Daoy (cell line): Measurements from ENCODE around the gene ALG8. TPM values are rescaled to one million over a fixed set of nuclear protein-coding genes. Genes with fewer than 3 reads are reported as not detected.
"Not testable (repeated sequence)": the region's sequence is repeated elsewhere in the genome, so short reads cannot be mapped to it uniquely, and the experiment has no call there.

Experiments used
- DNase-seq: peaks from one replicate; pipeline ENCODE4 v3.0.0-alpha.2; 2015; ENCODE audit warnings: low read depth
- total RNA-seq: library from RNA; depleted of rRNA; stranded (reverse); fragments of >200 nt; shearing (Covaris generic); gene quantifications from 2 replicates; pipeline ENCODE4 v1.2.3, GENCODE V29; 2014; rRNA removed

The ALG8 gene
- 57.9 and 87.4 TPM in 2 replicates for total RNA-seq

DNA sequence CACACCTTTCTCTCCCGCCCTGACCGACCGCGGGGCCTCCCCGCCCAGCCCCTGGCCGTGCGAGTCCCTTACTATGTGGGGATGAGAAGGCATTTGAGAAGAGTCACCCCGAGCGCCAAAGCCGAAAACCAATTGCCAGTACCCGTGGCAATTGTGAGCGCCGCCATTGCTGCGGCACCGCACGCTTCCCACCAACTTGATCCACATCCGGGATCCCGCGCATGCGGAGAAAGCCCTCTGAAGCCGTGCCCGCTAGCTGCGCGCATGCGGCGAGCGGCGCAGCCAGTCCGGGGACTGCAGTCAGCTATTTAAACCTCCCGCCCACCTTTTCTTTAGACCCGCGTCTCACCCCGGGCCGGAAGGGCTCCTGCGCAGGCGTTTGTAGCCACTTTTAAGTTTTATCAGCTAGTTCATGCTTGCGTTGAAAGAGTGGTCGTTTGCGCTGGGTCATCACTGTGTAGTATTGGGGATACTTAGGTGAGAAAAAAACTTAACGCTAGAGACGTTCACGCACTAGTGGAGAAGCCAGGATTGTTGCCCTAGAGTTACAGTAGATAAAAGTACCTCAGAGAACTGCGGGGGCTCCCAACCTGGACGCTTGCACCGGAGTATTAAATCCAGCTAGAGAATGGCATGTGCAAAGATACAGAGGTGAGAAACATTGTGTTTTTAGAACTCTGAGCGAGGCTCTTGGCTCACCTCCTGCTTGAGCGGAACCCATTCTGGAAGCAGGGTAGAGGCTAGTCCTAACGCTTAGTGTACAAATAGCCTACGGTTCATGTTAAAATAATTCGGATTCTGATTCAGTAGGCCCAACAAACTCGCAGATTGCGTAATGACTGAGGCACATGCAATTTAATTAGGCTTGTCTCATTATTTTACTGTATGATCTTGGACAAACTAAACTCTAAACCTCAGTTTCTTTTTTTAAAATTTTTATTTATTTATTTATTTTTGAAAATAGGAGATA, at the start of gene ALG8:
ALG8 (minus strand) TSS at position 205 of the 970 bp plus-strand sequence; CDS start at position 167, 38 bp downstream.
- peak; percentile 97 for DNase-seq

DNA sequence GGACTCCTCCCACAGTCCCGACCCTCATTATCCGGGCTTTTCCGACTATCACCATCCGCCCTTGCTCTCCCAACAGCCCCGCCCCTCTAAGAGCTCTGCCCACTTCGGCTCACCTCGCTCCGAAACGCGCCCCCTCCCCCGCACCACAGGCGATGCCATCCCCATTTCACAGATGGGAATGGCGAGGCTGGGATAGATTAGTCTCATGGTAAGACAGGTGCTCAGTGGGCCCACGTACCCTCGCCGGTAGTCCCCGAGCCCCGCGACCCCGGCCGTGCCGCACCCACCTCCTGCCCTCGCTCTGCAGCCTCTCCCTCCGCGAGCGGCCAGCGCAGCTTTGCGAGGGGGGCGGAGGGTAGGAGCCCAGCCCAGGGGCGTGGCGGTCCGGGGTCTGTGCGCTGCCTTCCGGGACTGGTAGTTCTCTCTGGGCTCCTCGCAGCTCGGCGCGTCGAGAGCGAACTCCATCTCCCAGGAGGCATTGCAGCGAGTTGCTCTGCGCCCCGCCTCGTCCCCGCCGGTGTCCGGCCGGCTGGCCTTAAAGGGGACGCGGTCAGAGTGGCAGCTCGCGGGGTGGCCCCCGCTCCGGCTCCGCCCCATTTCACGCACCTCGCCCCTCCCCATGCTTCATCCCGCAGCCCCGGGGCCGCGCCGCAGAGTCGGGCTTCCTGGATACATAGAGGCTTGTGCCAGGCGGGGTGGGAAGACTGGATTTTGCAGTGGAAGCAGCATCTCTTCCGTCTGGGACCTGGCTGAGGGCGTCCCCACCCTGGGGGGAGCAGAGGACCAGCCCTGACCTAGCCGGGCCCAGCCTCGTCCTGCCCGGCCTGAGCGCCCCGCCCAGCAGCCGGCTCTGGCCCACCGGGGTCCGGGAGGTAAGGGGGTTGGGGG, 49.1 kb upstream of the ALG8 start, which contains the start of the genes KCTD21 and USP35:
KCTD21 (minus strand) TSS at position 341 of the 888 bp plus-strand sequence. CDS start 14,072 bp downstream, outside the sequence.
USP35 (plus strand) TSS at position 634 of the 888 bp plus-strand sequence. CDS start 7,327 bp downstream, outside the sequence.
- peak; percentile 98 for DNase-seq

DNA sequence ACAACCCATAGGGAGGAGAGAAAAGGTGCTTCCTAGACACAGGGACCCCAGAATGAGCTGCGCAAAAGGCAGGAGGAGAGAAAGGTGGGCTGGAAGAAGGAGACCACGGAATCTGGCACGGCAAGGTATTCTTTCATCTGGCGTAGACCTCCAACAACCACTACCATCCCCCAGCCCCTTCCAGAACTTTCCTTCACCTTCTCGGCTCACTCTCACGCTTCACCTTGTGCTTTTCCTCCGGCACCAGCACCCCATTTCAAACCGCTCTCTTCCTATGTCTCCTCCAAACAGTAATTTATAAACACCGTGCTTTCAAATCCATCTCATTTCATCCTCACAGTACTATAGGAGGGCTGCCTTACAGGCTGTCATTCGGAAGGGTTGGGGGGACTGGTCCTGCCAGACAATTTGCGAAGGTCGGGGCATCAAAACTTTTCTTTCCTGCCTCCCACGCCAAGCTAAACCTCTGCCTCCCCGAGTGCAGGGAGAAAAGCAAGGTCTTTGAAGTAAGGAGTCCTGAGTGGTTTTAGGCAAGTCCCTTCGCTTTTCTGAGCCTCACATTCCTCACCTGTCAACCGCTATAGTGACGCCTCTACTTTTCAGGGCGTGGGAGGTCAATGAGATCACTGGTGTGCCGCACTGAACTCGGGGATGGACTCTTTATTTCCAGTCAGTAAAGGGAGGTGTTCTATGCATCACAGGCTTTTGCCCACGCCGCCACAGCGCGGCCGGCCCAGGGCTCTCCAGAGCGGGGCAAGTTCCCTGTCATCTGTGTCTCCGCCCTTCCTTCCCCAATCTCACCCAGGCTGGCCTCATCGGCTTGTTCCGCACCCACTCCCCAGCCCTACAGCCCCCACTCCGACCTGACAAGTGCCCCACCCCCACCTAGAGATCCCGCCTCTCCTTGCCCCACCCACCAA, 48.2 kb upstream of the ALG8 start:
- DNase-seq: no peak

DNA sequence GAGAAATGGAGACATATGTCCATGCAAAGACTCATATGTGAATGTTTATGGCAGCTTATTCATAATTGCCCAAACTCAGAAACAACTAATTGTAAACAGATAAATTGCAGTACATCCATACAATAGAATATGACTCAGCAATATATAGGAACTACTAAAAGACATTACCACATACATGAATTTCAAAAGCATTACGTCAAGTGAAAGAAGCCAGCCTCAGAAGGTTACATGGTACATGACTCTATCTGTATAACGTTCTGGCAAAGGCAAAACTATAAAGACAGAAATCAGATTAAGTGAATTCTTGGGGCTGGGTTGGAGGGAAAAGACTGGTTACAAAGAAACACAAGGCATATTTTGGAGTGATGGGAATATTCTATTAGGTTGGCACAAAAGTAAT, 41.8 kb upstream of the ALG8 start:
- no peak for DNase-seq

DNA sequence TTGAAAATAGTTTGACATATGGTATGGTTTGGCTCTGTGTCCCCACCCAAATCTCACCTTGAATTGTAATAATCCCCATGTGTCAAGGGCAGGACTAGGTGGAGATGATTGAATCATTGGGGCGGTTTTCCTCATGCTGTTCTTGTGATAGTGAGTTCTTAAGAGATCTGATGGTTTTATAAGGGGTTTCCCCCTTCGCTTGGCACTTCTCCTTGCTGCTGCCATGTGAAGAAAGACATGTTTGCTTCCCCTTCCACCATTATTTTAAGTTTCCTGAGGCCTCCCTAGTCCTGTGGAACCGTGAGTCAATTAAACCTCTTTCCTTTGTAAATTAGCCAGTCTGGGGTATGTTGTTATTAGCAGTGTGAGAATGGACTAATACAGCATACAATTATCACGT, 41.3 kb upstream of the ALG8 start:
- DNase-seq: no peak

DNA sequence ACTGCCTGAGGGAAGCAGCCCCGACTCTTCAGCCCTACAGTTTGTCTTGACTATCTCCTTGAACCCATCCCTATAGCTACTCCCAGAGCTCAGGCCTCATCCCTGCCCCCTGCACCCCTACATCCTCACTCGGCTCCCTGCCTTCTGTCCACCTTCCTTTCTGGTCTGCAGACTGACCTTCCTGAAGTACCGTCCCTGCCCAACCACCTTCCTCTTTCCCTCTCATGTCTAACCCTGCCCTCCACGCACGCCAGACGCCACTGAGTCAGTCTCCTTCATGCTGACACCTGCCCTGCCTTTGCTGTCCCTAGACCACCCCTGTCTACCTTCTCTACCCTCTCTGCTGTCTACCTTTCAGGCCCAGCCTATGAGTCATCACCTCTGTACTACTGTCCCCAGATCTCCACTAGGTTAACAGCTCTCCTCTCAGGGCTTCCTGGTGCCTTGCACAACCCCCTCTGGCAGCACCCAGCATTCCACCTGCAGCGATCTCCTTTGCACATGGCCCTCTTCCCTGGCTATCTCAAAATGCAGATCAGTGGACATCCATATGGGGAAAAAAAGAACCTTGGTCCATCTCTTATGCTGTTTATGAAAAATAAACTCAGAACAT, 40.1 kb upstream of the ALG8 start:
- no peak for DNase-seq

DNA sequence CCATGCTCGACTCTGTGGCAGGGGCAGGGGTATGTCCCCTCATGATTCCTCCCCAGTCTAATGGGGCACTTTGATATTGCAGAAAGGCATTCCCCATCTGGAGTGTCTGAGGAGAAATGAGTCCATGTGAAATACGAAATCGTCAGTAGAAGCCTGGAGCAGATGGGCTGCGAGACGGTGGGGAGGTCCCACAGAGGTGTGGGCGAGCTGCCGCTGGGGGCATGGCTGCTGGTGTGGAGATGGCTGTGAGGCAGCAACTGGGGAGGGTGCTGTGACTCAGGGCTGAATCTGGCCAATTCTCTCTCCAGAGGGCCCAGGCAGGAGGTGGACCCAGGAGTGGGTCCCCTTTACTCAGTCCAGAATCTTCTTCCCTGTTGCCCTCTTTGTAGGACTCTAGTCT, 37.8 kb upstream of the ALG8 start:
- no peak for DNase-seq

DNA sequence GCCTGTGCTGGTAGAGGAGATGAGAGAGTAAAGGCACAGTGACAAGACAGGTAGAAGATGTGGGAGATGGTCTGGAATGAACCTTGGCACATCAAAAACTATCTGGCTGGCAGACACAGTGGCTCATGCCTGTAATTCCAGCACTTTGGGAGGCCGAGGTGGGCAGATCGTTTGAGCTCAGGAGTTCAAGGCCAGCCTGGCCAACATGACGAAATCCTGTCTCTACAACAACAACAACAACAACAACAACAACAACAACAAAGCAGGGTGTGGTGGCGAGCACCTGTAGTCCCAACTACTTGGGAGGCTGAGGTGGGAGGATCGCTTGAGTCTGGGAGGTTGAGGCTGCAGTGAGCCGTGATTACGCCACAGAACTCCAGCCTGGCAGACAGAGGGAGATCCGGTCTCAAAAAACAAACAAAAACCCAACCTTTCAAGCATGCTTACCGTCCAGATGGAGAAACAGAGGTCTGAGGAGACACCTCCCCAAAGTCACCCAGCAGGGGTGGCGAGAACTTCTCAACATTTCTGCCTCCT, 37.2 kb upstream of the ALG8 start:
- DNase-seq: no peak

DNA sequence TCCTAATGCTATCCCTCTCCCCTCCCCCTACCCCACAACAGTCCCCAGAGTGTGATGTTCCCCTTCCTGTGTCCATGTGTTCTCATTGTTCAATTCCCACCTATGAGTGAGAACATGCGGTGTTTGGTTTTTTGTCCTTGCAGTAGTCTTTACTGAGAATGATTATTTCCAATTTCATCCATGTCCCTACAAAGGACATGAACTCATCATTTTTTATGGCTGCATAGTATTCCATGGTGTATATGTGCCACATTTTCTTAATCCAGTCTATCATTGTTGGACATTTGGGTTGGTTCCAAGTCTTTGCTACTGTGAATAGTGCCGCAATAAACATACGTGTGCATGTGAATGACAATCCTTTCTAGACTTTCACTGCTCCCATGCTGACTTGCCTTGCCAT, 36.4 kb upstream of the ALG8 start:
- DNase-seq: not testable (repeated sequence)

DNA sequence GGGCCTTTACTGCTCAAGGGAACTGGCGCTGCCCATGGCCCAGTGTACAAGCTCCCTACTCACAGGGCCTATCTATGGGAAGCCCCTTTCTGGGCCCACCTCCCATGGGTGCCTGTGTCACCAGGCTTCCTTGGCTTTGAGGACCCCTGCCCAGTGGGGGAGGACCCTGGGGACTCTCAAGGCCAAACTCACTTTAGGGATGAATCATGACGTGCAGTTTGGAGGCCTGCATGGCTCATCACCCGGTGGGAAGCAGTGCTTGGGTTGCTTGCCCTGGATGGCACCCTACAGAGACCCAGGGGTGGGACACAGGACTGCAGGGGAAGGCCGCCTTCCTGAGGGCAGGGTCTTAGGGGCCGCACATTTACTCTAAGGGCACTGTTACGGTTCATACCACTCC, 32.5 kb upstream of the ALG8 start:
- DNase-seq: no peak

DNA sequence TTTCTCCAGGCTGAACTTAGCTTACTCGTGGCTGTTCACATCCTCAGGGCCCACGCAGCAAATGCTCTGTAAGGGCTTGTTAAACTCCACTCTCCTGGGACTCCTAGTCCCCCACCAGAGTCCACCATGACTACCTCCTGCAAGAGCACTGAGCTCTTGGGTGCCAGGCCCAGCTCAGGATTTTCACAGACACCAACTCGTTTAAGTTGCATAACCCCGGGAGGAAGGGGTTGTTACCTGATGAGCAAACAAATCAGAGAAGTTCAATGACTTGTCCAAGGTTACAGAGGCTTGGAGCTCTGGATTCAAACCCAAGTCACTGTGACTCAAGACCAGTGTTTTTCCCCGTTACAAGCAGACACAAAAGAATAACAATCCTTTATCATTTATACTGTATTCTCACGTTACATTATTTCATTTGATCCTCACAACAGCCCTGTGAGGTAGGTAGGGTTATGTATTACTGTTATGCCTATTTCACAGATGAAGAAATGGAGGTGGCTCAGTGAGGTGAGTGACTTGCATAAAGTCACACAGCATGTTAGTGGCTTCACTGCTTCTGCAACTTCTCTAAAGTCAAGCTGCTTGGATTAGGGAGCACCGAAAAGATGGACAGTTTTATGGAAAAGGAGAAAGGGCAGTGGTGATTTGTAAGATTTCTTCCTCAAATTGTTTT, 31.6 kb upstream of the ALG8 start:
- DNase-seq: no peak

DNA sequence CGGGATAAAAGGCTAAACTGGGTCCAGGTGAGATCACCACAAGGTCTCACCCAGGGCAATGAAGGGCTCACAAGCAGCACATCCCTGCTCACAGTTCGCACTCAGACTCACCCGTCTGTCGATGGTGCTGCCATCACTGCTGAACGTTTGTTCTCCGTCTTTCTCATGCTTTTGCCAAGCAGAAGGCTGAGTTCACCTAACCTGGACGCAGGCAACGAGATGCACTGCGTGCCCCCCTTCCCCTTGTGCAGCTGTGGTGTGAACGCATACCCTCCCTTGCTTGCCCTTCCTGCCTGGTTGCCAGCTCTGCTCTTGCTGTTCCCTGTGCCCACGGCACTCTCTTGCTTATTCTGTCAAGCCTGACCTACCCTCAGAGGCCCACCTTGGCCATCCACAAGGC, 31.0 kb upstream of the ALG8 start:
- no peak for DNase-seq

DNA sequence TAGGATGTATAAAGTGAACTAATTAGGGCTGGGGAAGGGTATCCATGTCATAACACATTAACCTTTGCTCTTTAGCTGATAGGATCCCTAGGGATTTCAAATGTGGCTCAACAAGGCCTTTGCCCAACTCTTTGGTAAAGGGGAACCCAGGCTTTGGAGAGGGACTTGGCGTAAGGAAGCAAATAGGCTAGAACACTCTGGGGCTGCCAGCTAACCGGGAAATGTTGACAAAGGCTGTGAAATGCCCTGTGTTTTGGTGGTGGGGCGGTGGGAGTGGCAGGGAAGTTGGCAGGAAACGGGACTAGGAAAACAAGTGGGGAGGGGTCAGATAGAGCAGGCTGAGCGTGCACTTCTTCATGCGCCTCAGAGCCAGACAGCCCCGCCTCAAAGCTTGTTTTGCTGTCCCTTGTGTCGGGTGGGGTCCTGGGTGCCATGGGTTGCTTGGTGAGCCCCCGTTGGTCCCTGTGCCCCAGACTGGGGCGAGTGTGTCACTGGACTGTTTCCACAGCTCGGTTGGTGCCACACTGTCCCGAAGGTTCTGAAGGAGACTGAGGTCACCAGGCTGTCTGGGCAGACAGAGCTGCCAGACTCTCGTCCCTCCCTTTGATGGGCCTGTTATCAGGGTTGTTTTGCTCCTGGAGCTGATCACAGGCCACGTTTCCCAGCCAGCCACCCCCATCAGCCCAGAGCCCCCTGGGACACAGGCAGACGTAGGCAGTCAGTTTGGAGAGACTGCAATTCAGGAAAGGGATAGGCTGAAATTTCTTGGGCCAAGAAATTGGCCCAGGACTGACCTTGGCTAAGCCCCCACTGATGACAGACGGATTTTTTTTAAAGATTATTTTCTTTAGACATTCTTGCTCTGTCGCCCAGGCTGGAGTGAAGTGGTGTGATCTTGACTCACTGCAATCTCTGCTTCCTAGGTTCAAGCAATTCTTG, 29.4 kb upstream of the ALG8 start:
- DNase-seq: peak; percentile 32

DNA sequence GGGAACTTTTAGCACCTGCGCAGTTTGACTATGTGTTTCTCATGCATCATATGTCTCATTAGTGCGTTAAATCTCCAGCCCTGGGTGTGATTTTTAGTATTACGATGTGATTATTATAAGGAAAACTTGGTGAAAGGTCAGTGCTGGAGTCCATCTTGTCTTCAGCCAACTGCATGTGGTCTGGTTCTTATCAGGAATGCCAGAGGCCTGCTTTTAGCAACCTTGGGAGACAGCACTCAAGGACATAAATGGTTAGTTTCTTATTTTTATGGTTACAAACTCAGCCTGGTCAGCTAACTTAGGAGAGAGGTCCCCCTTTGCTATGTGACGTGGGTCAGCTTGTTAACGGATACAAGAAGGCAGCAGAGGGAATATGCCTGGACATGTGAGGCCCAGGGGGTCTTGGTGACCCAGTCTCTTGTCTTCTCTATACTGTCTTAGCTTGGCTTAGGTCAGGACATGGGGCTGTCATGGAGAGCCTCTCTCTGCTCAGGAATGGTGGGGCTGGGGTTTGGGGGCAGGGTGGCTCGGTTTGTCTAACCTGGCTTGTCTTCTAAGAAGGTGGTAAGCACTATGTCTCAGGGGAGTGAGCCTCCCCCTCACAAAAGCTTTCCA, 27.5 kb upstream of the ALG8 start:
- no peak for DNase-seq

DNA sequence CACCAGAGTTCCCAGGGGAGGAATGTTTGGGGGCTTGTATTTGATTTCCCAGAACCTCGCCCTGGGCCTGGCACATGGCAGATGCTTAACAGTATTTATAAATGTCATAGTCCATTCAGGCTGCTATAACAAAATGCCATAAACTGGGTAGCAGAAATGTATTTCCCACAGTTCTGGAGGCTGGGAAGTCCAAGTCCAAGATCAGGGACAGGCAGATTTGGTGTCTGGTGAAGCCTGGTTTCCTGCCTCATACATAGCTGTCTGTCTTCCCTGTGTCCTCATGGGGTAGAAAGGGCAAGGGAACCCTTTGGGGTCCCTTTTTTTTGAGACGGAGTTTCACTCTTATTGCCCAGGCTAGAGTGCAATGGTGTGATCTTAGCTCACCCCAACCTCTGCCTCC, 25.0 kb upstream of the ALG8 start:
- DNase-seq: no peak

DNA sequence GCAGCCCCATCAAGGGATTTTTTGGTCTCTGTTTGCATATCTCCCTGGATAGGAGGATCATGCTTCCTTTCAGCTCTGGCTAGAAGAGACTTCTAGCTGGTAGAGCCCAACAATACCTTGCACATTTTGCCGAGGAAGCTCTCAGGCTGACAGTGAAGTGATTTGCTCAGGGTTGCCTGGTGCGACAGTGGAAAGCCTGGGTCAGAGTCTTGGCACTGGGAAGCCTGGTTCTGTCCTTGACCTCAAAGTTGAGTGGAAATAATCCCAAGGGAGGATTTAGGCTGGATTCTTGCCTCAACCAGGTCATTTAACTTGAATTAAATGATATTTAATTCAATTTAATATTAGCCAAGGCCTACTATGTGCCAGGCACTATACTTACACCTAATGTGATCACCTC, 24.4 kb upstream of the ALG8 start:
- DNase-seq: no peak

DNA sequence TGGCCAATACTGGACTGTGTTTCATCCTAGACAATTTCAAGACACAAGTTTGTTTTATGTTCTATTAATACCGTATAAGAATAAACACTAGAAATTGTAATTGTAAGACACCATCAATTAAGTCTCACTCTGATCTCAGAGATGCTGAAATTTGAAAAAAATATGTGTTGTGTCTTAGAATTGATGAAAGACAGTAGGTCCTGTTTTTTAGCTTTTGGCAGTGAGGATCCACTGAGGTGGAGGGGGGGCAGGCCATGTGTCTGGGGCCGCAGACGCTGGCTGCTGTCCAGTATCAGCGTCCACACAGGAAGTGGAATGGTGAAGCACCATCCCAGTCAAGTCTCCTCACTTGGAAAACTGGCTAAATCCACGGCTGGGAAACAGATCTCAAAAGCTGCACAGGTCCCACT, 22.5 kb upstream of the ALG8 start:
- DNase-seq: no peak

DNA sequence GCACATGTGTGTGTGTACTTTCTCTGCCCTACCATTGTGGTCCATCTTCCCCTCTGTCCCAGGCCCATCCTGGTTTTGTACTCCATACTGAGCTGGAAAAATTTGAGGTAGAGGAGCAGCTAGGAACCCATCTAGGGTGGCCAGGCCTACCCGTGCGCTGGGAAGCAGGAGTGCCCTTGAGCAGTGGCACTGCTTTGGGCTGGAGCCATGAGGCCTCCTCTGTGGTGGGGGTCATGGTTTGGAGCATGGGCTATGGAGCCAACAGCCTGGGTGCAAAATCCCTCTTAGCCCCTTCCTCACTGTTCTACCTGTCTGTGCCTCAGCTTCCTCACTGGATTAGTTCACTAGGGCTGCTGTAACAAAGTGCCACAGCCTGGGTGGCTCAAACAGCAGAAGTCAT, 21.9 kb upstream of the ALG8 start:
- DNase-seq: no peak
